ENCODE measurements around the gene COG8. TPM values are rescaled to one million over a fixed set of nuclear protein-coding genes. Genes with fewer than 3 reads are reported as not detected.
A peak's percentile ranks its signal among the peaks of the same experiment; 100 is the strongest.
"Not testable (repeated sequence)": the region's sequence is repeated elsewhere in the genome, so short reads cannot be mapped to it uniquely, and the experiment has no call there.

The COG8 gene
- total RNA-seq, 1 donor from 2014 or later = 57.3 TPM

DNA sequence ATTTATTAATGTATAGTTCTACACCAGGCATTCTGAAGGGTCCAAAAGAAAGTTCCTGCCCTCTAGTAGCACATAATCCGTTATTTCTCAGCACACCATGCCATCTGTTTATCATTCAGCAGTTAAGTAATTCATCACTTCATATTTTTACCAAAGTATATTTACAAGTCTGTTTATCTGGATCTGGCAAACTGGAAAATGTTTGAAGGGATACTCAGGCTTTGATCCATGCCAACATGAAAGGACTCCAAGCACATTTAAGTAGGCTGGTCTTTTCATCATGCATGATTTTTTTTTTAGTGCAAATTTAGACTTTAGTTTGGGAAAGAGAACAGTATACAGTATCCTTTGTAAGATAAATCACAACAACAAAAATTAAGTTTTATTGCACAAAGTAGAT, 32.3 kb downstream of the COG8 start:
- no peaks in the 10 kb centered on the region for H3K27me3 Mint-ChIP-seq
- peak overlapping the region; percentile 21 for H3K27ac Mint-ChIP-seq
- H3K4me1 Mint-ChIP-seq (ENCODE audit: unreplicated experiment) = peaks cover 13% of the 10 kb centered on the region
- DNase-seq (ENCODE audit: extremely low spot score, unreplicated experiment) = no peak
- TF ChIP-seq, protein P1, sequence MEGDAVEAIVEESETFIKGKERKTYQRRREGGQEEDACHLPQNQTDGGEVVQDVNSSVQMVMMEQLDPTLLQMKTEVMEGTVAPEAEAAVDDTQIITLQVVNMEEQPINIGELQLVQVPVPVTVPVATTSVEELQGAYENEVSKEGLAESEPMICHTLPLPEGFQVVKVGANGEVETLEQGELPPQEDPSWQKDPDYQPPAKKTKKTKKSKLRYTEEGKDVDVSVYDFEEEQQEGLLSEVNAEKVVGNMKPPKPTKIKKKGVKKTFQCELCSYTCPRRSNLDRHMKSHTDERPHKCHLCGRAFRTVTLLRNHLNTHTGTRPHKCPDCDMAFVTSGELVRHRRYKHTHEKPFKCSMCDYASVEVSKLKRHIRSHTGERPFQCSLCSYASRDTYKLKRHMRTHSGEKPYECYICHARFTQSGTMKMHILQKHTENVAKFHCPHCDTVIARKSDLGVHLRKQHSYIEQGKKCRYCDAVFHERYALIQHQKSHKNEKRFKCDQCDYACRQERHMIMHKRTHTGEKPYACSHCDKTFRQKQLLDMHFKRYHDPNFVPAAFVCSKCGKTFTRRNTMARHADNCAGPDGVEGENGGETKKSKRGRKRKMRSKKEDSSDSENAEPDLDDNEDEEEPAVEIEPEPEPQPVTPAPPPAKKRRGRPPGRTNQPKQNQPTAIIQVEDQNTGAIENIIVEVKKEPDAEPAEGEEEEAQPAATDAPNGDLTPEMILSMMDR (conservative IDR thresholded peaks at IDR 0.05) = no peak
- H3K4me3 Mint-ChIP-seq = no peak overlapping the region
- peaks cover 6% of the 10 kb centered on the region for H3K36me3 Mint-ChIP-seq
- H3K9me3 Mint-ChIP-seq = no peaks in the 10 kb centered on the region

DNA sequence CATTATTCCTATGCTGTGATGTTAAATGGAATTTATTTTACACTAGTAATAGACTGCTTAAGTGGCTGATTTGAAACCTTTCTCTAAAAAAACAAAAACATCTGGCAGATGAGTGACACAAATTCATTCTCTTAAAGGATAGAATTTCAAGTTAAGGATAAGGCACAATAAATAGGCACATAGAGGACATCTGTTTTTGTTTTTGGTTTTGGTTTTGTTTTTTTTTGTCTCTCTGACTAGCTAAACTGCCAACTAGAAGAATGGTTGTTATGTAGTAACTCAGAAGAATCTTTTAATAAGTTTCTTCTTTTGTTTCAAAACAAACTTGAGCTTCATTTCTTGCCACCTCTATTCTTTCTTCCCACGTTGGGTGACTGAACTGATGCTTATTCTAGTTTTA, 33.3 kb downstream of the COG8 start:
- H3K4me3 Mint-ChIP-seq = no peak overlapping the region
- H3K9me3 Mint-ChIP-seq = no peaks in the 10 kb centered on the region
- peaks cover 7% of the 10 kb centered on the region for H3K36me3 Mint-ChIP-seq
- no peak for DNase-seq (ENCODE audit: extremely low spot score, unreplicated experiment)
- no peaks in the 10 kb centered on the region for H3K27me3 Mint-ChIP-seq
- no peak overlapping the region for H3K27ac Mint-ChIP-seq
- TF ChIP-seq, protein P1 (conservative IDR thresholded peaks at IDR 0.05) = no peak
- peaks cover 11% of the 10 kb centered on the region for H3K4me1 Mint-ChIP-seq (ENCODE audit: unreplicated experiment)

DNA sequence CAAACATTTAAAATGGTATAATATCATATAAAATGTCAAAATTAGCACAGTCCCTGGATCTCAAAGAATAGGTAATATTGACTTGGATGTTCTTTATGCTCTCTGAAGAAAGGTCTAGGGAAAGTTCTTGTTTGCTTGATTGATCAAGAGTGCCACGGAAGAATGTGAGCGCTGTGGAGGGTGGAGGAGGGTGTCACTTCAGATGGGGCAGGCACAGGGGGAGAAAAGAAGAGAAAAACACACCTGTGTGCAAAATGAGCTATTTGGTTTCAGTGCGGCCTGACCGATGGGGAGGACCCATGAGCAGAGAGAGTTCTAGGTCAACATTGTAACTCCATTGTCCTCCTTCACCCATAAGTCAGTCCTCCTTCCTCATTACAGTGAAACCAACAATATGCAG, 37.1 kb downstream of the COG8 start:
- no peak overlapping the region for H3K27ac Mint-ChIP-seq
- peaks cover 5% of the 10 kb centered on the region for H3K4me1 Mint-ChIP-seq (ENCODE audit: unreplicated experiment)
- H3K4me3 Mint-ChIP-seq = no peak overlapping the region
- H3K9me3 Mint-ChIP-seq = no peaks in the 10 kb centered on the region
- H3K27me3 Mint-ChIP-seq = no peaks in the 10 kb centered on the region
- TF ChIP-seq, protein P1 (conservative IDR thresholded peaks at IDR 0.05) = no peak
- peaks cover 13% of the 10 kb centered on the region for H3K36me3 Mint-ChIP-seq
- peak; percentile 13 for DNase-seq (ENCODE audit: extremely low spot score, unreplicated experiment)

DNA sequence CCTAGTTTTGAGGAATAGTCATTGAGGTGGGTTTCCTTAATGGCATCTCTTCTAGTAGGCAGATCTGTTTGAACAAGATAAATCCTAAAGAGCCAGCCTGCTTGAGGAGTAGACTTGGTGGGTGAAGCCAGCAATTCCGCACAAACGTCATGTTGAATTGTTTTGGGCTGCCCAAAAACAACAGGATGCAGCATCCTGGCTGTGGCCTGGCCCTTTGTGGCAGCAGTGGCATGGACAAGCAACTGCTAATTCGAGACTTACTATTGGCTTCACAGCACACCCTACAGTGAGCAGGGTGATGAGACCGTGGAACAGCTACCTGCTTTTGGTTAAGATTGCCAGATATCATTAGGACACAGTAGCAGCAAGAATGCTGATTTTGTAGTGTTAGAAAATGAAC, 37.5 kb downstream of the COG8 start:
- H3K4me1 Mint-ChIP-seq (ENCODE audit: unreplicated experiment) = peaks cover 5% of the 10 kb centered on the region
- TF ChIP-seq, protein P1 (conservative IDR thresholded peaks at IDR 0.05) = no peak
- no peak for DNase-seq (ENCODE audit: extremely low spot score, unreplicated experiment)
- no peaks in the 10 kb centered on the region for H3K27me3 Mint-ChIP-seq
- H3K27ac Mint-ChIP-seq = no peak overlapping the region
- peaks cover 12% of the 10 kb centered on the region for H3K36me3 Mint-ChIP-seq
- no peak overlapping the region for H3K4me3 Mint-ChIP-seq
- no peaks in the 10 kb centered on the region for H3K9me3 Mint-ChIP-seq

DNA sequence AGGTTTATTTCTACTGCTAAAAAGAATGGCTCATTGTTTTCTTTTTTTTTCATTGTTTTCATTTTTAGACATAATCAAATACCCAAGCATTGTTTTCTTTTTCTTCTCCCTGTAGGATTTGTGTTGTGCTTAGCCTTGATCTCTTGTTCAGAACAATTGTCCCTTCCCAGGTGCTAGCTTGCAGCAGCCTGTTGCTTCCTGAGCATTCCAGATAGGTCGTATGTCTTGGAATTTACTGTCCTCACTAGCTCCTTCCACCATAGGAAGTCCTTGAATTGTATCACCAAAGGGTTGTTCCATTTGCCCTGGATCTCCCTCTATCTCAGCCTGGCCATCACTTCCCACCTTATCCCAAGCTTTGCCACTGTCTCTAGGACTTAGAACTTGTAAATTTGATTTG, 38.2 kb downstream of the COG8 start:
- Mint-ChIP-seq H3K36me3 (peaks cover 12% of the 10 kb centered on the region), H3K9me3 (no peaks in the 10 kb centered on the region), H3K27me3 (no peaks in the 10 kb centered on the region), H3K27ac (no peak overlapping the region), H3K4me3 (no peak overlapping the region), H3K4me1 (ENCODE audit: unreplicated experiment) (peaks cover 5% of the 10 kb centered on the region)
- no peak for DNase-seq (ENCODE audit: extremely low spot score, unreplicated experiment)
- TF ChIP-seq, protein P1 (conservative IDR thresholded peaks at IDR 0.05) = no peak

DNA sequence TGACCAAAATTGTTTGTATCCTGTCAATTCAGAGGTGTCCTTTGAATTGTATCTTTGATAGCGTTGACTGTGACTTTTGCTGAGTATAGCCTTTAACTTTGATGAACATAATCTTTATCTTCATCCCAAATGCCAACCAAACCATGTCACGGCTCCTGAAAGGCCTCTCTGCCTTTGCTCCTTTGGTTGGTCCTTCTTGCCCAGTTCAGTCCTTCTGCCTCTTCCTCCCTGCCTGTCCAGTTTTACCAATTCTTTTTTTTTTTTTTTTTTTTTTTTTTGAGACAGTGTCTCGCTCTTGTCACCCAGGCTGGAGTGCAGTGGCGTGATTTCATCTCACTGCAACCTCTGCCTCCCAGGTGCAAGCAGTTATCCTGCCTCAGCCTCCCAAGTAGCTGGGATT, 41.1 kb downstream of the COG8 start:
- Mint-ChIP-seq H3K9me3 (no peaks in the 10 kb centered on the region), H3K36me3 (peaks cover 16% of the 10 kb centered on the region), H3K27ac (no peak overlapping the region), H3K27me3 (no peaks in the 10 kb centered on the region), H3K4me1 (ENCODE audit: unreplicated experiment) (no peaks in the 10 kb centered on the region), H3K4me3 (no peak overlapping the region)
- DNase-seq (ENCODE audit: extremely low spot score, unreplicated experiment) = no peak
- TF ChIP-seq, protein P1 (conservative IDR thresholded peaks at IDR 0.05) = no peak

DNA sequence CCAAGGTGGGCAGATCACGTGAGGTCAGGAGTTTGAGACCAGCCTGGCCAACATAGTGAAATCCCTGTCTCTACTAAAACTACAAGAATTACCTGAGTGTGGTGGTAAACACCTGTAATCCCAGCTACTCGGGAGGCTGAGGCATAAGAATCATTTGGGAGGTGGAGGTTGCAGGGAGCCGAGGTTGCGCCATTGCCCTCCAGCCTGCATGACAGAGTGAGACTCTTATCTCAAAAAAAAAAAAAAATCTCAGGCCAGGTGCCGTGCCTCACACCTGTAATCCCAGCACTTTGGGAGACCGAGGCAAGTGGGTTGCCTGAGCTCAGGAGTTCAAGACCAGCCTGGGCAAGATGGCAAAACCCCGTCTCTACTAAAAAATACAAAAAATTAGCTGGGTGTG, 42.6 kb downstream of the COG8 start:
- H3K4me3 Mint-ChIP-seq; H3K4me1 Mint-ChIP-seq (ENCODE audit: unreplicated experiment); H3K27ac Mint-ChIP-seq; H3K9me3 Mint-ChIP-seq; H3K27me3 Mint-ChIP-seq; DNase-seq (ENCODE audit: extremely low spot score, unreplicated experiment): not testable (repeated sequence)
- H3K36me3 Mint-ChIP-seq = peaks cover 13% of the 10 kb centered on the region

Data from type B pancreatic cell (in vitro differentiated cells).